Measurements from ENCODE around the gene HMGCS1.

DNA sequence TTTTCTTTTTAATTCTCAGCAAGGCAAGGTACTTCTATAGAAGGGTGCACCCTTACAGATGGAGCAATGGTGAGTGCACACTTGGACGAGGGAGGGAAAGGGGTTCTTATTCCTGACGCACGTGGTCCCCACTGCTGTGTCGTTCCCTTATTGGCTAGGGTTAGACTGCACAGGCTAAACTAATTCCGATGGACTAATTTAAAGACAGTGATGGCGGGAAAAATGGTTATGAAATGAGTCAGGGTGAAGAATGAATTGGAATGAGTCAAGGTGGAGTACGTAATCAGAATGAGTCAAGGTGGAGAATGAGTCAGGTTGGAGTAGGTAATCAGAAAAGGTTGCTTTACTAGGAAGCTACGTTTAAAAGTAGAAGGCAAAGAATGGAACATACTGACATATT lies 2.1 kb upstream of the HMGCS1 start:
- TF ChIP-seq POLR2A (IDR thresholded peaks at IDR 0.05; ENCODE audit: low read depth, low read length) = no peak
- no peak for TF ChIP-seq POLR2AphosphoS5 (IDR thresholded peaks at IDR 0.05; ENCODE audit: low read depth, low read length)
- TF ChIP-seq TAF1 (IDR thresholded peaks at IDR 0.05; ENCODE audit: borderline replicate concordance, low read depth, low read length) = no peak

All from GM12892 (cell line).